Activated T-cell treated with anti-CD3 and anti-CD28 coated beads, Interleukin-2, amount 50 U/mL, for 48 hours (primary cell): ENCODE measurements around the gene OLFM3.

ENCODE experiments used
- DNase-seq, 2 experiments: peaks; one replicate each; pipeline ENCODE4 v3.0.0-alpha.2; 2020

Gene OLFM3

DNA sequence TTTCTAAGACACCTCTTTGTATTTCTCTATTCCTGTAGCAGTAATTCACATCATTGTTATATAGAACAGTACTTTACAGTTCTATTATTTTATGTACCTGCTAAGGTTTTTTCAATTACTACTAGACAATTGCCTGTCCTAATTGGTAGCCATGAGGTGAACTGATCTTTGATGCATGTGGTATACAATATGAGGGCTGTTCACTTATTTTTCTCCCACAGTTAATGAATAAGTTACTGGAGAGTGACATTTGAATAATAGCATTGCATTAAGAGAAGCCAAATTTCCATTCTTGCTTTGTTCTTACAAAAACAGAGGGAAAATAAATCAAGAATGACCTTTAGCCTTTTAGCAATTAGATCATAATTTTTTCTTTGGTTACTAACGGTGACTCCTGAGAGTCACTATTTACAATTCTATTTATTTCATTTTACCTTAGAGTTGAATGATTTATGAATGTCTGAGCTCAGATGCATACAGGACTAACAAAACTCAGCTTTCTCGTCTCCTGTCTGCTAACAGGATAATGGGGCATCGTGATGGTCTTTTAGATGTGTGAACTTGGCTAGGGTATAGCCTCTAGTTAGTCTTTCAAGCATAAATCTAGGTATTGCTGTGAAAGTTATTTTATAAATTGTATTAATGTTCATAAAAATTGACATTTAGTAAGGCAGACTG, 54.1 kb downstream of the OLFM3 start:
- no peak for DNase-seq

- DNase-seq = no peak
Observed at GRCh38 chr1:101938681-101939080, 58.0 kb downstream of the OLFM3 start.

GRCh38 chr1:101929343-101929742, 67.4 kb downstream of the OLFM3 start:
- no peak for DNase-seq

DNA sequence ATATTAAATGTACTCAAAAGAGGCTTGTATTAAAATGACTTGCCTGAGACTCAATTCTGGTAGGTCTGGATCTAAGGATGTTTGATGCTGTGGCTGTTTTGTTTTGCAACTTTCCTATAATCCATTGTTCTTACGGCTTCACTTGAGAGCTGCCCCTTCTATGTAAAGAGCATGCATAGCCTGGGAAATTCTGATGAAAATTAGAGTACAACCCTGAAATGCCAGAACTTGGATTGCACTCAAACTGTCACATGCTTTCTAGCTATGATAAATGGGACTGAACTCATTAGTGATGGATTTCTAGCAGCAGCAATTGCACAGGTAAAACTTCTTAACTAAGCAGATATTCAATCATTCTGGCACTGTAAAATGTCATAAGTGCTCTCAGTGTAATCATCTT, 67.9 kb downstream of the OLFM3 start:
- DNase-seq = no peak

DNA sequence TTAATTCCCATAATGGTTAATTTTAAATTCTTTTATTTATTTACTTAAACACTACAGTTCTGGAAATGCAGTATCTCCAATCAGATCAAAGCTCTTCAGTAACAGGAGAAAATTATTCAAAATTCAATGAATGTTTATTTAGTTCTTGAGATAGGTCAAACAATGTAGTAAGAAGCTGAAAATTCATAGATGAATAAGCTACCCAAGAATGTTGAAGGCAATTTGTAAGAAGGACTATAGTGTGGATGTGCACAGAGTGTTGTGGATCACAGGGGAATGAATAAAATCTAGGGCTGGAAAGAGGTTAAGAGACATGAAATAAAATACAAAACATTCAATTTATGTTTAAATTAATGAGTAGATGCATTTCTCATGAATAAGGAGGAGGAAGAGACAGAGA, 72.0 kb downstream of the OLFM3 start:
- no peak for DNase-seq

- DNase-seq = no peak
Observed at GRCh38 chr1:101920577-101920976, 76.1 kb downstream of the OLFM3 start.

DNA sequence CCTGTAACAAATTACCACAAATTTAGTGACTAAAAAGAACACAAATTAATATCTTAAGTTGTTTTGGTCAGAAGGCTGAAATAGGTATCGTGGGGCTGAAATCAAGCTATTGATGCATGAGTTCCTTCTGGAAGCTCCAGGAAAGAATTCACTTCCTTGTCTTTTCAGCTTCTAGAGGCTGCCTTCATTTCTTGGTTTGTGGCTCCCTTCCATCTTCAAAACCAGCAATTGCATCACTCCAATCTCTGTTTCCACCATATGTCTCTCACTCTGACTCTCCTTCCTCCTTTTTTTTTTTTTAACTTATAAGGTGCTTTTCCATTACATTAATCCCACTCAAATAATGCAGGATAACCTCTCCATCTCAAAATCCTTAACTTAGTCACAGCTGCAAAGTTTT, 78.4 kb downstream of the OLFM3 start:
- no peak for DNase-seq

- no peak for DNase-seq
Observed at GRCh38 chr1:101915597-101915996, 81.1 kb downstream of the OLFM3 start.

DNA sequence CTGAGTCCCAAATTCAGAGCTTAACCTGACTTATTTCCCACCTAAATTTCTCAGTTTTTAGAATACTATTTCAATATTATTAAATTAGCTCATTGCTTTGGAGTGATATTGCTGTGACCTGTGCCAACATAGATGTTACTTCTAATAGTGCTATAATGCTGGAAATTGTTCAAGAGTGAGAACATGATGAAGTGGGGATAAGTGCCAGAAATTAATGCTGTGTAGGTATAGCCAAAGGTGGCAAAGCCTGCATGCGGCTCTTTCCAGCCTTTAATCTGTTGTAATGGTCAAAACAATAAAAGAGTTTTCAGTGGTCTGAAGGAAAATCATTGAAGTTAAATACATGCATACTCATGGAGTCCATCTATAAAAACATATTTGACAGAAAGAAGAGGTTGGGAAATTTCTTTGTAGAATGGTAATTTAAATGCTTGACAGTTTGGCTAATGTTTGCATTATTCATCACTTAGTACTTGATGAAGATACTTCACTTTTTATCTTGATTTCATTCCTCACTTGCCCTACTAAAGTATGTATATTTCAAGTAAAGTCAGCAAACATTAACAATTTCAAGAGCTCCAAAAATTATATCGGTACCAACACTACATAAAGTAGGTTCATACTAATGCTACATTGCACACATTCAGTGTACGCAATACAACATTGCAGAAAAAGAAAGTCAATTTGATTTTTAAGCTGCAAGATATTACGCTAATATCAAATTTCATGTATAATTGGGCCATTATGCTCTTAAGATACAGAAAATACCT, 82.1 kb downstream of the OLFM3 start:
- DNase-seq = no peak

GRCh38 chr1:101911894-101912293, 84.8 kb downstream of the OLFM3 start:
- no peak for DNase-seq

DNA sequence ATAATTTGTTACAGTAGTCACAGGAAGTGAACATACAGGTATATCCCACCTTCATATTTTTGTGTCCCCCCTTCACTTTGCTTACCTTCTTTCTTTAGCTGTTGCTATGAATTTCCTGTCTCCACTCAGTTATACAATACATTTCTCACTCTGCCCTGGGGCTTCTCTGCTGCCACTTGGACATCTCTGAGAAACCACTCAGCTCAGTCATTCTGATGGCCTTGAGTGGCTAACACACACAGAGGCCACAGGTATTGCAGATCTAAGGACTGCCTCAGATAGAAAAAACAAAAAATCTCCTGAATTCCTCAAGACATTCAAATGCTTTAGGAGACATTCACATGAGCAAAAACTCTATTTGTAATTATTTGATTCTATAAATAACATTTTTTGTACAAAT, 87.7 kb downstream of the OLFM3 start:
- no peak for DNase-seq

DNA sequence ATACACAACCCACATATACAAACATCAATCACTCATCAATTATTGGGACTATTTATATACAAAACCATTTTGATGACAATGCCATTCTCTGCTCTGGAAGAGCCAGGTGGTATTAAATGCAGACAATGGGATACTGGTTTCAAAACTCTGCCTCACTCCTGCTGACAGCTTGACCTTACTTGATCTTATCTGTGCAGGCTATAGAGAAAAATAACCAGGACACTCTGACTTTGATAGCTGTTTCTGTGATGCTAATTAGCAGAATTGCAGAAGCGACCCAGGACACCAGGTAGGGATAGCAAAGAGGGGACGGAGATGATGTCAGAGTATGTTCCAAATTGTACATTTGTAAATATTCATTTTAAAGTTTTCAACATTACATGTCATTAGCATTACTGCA, 89.5 kb downstream of the OLFM3 start:
- no peak for DNase-seq

GRCh38 chr1:101905283-101905835, 91.4 kb downstream of the OLFM3 start:
- no peak for DNase-seq

DNA sequence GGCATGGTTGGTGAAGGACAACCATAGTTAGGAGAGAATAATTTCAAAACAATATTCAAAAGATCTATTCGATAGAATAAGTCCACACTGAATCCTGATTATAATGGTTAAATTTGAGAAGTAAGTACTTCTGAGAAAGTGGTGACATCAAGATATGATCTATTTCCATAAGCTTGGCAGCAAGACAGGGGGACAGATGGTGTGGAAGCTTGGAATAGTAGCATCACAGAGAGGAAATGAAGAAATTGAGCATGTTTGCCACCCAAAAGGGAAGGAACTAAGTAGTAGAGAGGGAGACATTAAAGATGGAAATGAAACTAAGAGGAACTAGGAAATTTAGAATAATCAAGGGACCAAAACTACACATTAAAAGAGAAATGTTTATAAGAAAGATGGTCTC, 94.5 kb downstream of the OLFM3 start:
- no peak for DNase-seq

- no peak for DNase-seq
Observed at GRCh38 chr1:101898137-101898536, 98.6 kb downstream of the OLFM3 start.

DNA sequence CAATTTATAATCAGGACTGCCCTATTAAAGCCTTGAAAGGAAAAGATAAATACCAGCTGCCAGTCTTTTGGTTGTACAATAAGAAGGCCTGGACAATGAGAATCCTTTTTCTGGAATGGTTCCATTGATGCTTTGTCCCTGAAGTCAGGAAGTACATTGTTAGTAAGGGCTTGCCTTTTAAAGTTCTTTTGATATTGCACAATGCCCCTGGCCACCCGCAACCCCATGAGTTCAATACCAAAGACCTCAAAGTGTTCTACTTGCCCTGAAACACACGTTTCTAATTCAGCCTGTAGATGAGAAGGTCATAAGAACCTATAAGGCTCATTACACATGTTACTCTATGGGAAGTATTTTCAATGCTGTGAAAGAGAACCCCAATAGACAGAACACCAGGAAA, 112.1 kb downstream of the OLFM3 start:
- no peak for DNase-seq

GRCh38 chr1:101875891-101876290, 120.8 kb downstream of the OLFM3 start:
- no peak for DNase-seq

DNA sequence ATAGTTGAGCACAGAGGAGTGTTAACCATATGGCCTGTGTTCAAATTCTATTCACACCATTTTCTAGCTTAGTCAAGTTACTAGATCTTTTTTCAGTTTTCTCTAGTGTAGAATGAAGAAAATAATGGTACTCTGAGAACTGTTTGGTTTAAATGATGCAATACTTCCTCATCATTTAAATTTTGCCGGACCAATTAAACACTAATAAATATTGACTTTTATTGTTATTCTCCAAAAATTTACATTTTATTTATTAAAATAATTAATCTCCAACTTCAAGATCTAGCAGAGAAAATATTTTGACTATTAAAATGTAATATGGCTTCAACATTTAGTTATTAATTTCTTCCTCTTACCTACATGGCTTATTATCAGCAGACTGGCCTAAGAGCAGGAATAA, 123.1 kb downstream of the OLFM3 start:
- DNase-seq = no peak

DNA sequence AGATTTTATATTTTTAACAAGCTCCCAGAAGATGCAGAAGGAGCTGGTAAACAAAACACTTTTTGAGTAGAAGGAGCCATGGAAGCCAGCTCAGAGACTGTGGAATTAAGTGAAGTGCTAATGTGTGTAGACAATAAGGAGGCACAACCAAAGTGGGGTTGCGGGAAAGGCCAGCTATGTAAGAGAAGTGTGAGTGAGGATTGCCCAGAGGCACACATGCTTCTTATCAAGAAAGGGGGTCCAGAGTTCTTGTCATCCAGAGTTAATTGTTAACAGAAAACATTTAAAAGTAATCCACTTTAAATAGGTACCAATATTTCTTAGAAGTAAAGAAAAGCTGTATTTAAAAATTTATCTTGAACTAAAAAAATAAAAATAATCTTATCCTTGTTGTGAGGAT, 136.8 kb downstream of the OLFM3 start:
- DNase-seq = no peak

- DNase-seq = no peak
Observed at GRCh38 chr1:101854271-101854670, 142.5 kb downstream of the OLFM3 start.

GRCh38 chr1:101852936-101853335, 143.8 kb downstream of the OLFM3 start:
- no peak for DNase-seq

DNA sequence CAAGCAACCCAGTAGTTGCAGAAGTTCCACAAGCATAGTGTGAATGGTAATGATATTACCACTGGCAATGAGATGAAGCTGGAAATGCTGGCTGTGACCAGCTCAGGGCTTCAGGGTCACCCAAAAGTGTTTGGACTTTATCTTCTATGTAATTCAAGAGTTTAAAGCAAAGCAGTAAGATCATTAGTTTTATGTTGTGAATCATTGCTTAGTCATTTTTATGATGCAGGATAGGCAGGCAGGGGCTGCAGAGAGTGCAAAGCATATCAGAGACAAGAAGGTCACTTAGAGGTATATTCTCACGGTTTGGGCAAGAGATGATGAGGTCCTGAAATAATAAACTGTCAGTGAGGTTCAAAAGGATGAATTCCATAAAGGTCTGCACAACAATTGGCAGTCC, 147.4 kb downstream of the OLFM3 start:
- DNase-seq = no peak

- no peak for DNase-seq
Observed at GRCh38 chr1:101847626-101848025, 149.1 kb downstream of the OLFM3 start.

DNA sequence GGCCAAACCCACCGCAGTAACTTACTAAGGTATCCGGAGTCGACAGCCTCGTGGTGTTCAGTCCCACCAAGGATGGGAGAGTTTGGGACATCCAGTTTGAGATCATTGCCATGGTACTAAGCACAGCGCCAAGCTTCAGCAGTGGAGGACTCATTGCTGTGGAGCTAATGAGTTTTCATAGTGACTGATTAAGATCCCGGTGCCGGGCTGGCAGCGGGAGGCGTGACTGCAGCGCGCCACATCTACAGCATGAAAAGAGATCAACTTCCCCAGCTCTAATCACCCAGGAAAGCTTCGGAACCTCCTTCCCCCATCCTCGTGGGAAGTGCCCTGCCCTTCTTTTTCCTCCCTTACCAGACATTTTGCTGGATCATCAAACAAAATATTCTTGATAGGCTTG, 149.9 kb downstream of the OLFM3 start:
- DNase-seq = no peak

- no peak for DNase-seq
Observed at GRCh38 chr1:101843160-101843559, 153.6 kb downstream of the OLFM3 start.
